Fibroblast of lung (primary cell): ENCODE results near the gene SORCS2. TPM values are rescaled to one million over a fixed set of nuclear protein-coding genes. Genes with fewer than 3 reads are reported as not detected.

Experiments used
- DNase-seq, 2 donors: peaks; one replicate each; pipeline versions ENCODE4 v3.0.0 to v3.0.0-alpha.2; 2010; ENCODE audit warnings: low read depth in 2 of 2
- H2AFZ ChIP-seq: 2 replicates; pipeline ENCODE4 v1.5.1; 2012; ENCODE audit warnings: low read length, control low read depth, inconsistent platforms
- H3K27ac ChIP-seq: 2 replicates; pipeline ENCODE4 v1.5.1; 2011; ENCODE audit warnings: low read length, control low read depth; ENCODE audit not compliant: insufficient read depth
- H3K27me3 ChIP-seq: 2 replicates; pipeline ENCODE4 v1.5.1; 2011; ENCODE audit warnings: mild to moderate bottlenecking, low read length; ENCODE audit not compliant: control insufficient read depth, insufficient read depth
- H3K36me3 ChIP-seq: 2 replicates; pipeline ENCODE4 v1.5.1; 2011; ENCODE audit warnings: low read length; ENCODE audit not compliant: control insufficient read depth, insufficient read depth
- H3K4me1 ChIP-seq: 2 replicates; pipeline ENCODE4 v1.5.1; 2011; ENCODE audit warnings: low read length; ENCODE audit not compliant: control insufficient read depth, insufficient read depth; ENCODE audit errors: extremely low read depth
- H3K4me2 ChIP-seq: 2 replicates; pipeline ENCODE4 v1.5.1; 2011; ENCODE audit warnings: low read length, control low read depth; ENCODE audit not compliant: insufficient read depth; ENCODE audit errors: extremely low read depth
- H3K4me3 ChIP-seq, 4 experiments: fragments of 200-600 bp in 1 of 4; sonication (generic) in 1 of 4; replicated peaks in 1 of 4; 2 replicates each; pipeline ENCODE4 v1.5.1; 2011 to 2016; ENCODE audit warnings: low read length in 4 of 4, low read depth in 3 of 4, mild to moderate bottlenecking in 3 of 4, control low read depth in 2 of 4, inconsistent platforms in 1 of 4, mixed read lengths in 1 of 4; ENCODE audit not compliant: insufficient read depth in 1 of 4; ENCODE audit errors: control extremely low read depth in 1 of 4
- H3K79me2 ChIP-seq: 2 replicates; pipeline ENCODE4 v1.5.1; 2012; ENCODE audit warnings: mild to moderate bottlenecking, low read length, inconsistent platforms; ENCODE audit not compliant: control insufficient read depth, insufficient read depth
- H3K9ac ChIP-seq: 2 replicates; pipeline ENCODE4 v1.5.1; 2011; ENCODE audit warnings: mild to moderate bottlenecking, low read length, control low read depth; ENCODE audit not compliant: insufficient read depth
- H3K9me3 ChIP-seq: 2 replicates; pipeline ENCODE4 v1.5.1; 2012; ENCODE audit warnings: low read depth, low read length; ENCODE audit not compliant: control insufficient read depth, insufficient read depth
- H4K20me1 ChIP-seq: 2 replicates; pipeline ENCODE4 v1.5.1; 2011; ENCODE audit warnings: low read length; ENCODE audit not compliant: control insufficient read depth, insufficient read depth; ENCODE audit errors: extremely low read depth
- CTCF ChIP-seq, 2 donors: IDR thresholded peaks in 1 of 2; conservative IDR thresholded peaks in 1 of 2; 1 replicate in 1 of 2; 2 replicates in 1 of 2; pipeline ENCODE4 v1.5.1; 2011 to 2012; ENCODE audit warnings: low read length in 2 of 2, control low read depth in 1 of 2, inconsistent platforms in 1 of 2, low read depth in 1 of 2, mild to moderate bottlenecking in 1 of 2
- EZH2 ChIP-seq: IDR thresholded peaks from 2 replicates; pipeline ENCODE4 v1.5.1; 2012; ENCODE audit warnings: low read length, control low read depth, mild to moderate bottlenecking; ENCODE audit errors: missing control alignments
- polyA plus RNA-seq, 2 donors: library from polyadenylated mRNA; depleted of rRNA in 1 of 2; stranded (reverse) in 1 of 2; unstranded in 1 of 2; fragments of >200 nt; gene quantifications; 2 replicates each; pipeline ENCODE4 v1.2.1, GENCODE V29; 2011 to 2012; ENCODE audit warnings: missing spikeins in 1 of 2
- total RNA-seq: library from RNA; depleted of rRNA; stranded (reverse); fragments of >200 nt; gene quantifications from 2 replicates; pipeline ENCODE4 v1.2.1, GENCODE V29; 2014

Gene SORCS2
- total and polyA plus RNA-seq, 2 donors (not counting 1 experiment from before 2014, with no cell fraction given) = 0.17 to 0.41 TPM

DNA sequence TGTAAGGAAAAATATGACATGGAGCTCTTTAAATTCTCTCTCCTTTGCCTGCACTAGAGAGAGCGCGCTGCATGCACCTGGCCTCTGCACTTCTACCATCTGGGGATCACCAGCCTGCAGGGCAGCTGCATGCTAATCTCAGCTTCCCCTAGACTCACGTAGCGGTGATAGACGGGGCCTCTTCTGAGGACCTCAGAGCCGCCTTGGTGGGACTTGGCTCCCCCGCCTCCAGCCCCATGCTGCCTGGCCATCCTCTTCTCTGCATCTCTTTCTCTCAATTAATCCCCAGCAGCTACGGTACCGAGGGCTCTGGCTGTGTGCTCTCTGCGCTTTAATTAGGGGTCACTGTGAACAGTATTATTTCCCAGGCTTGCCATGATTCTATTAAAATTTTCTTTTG, 295.2 kb downstream of the SORCS2 start:
- no peak overlapping the region for H2AFZ ChIP-seq
- no peaks in the 10 kb centered on the region for H3K9me3 ChIP-seq
- no peak for DNase-seq
- H4K20me1 ChIP-seq = no peaks in the 10 kb centered on the region
- H3K79me2 ChIP-seq = no peaks in the 10 kb centered on the region
- no peaks in the 10 kb centered on the region for H3K27me3 ChIP-seq
- no peak overlapping the region for H3K4me2 ChIP-seq
- no peak overlapping the region for H3K4me3 ChIP-seq
- TF ChIP-seq CTCF (conservative IDR thresholded peaks at IDR 0.05 in 1 of 2, IDR thresholded peaks at IDR 0.05 in 1 of 2; ENCODE audit: low read depth in 1 of 2, low read length in 2 of 2) (no peak), EZH2 (no peak)
- no peak overlapping the region for H3K9ac ChIP-seq
- H3K27ac ChIP-seq = no peak overlapping the region
- H3K4me1 ChIP-seq = no peaks in the 10 kb centered on the region
- H3K36me3 ChIP-seq = no peaks in the 10 kb centered on the region

DNA sequence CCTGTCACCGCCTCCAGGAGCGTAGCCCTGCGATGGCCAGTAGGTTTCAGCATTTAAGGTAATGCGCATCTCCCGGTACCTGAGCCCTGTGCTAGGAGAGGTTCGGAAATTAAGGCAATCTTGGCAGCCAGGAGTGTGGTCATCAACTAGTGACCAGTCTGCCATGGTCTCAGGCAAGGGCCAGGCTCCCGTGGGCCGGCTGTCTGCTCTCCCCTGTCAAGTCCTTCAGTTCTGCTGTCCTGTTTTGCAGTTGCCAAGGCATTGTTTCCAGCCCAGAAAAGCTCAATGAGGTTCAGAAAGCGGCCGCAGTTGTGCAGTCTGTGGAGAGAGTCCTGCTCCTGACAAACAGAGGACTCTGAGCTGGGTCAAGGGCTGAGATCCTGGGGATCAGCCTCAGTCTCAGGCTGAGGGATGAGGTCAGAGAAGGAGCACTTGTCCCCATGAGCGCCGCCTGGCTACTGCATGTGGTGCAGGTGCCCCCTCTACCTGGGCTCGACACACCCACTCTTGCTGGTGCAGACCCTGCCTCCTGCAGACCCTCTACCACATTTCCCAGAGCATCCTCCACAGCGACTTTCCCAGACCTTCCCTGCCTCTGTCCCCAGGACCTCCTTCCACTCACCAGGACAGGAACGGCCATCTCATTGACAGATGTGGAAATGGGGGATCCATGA, 295.8 kb downstream of the SORCS2 start:
- H3K27me3 ChIP-seq = no peaks in the 10 kb centered on the region
- TF ChIP-seq CTCF (conservative IDR thresholded peaks at IDR 0.05 in 1 of 2, IDR thresholded peaks at IDR 0.05 in 1 of 2; ENCODE audit: low read depth in 1 of 2, low read length in 2 of 2) (no peak), EZH2 (no peak)
- no peak overlapping the region for H3K4me3 ChIP-seq
- no peak overlapping the region for H2AFZ ChIP-seq
- no peak for DNase-seq
- H3K4me1 ChIP-seq = no peaks in the 10 kb centered on the region
- no peaks in the 10 kb centered on the region for H3K36me3 ChIP-seq
- no peaks in the 10 kb centered on the region for H3K79me2 ChIP-seq
- no peak overlapping the region for H3K27ac ChIP-seq
- no peak overlapping the region for H3K9ac ChIP-seq
- H3K9me3 ChIP-seq = no peaks in the 10 kb centered on the region
- no peaks in the 10 kb centered on the region for H4K20me1 ChIP-seq
- no peak overlapping the region for H3K4me2 ChIP-seq

DNA sequence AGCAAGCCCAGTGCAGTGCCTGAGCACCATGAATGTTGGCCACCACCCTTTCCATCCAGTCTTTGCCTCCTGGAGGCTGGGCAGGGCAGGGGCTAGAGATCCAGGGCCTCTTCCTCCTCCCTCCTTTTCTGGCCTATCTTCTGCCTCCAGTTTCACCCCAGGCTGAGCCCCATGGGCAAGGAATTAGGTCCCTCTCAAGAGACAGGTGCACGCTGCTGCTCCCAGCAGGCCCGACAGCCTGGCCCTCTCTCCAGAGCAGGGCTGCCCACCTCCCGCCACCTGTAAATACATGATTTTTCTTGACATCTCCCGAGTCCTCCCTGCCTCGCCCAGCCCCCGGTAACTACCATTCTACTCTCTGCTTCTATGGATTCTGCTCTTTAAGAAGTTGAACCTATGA, 299.6 kb downstream of the SORCS2 start:
- Histone ChIP-seq H3K9ac (no peak overlapping the region), H3K79me2 (no peaks in the 10 kb centered on the region), H4K20me1 (no peaks in the 10 kb centered on the region), H3K27ac (no peak overlapping the region), H3K4me1 (no peaks in the 10 kb centered on the region), H3K36me3 (no peaks in the 10 kb centered on the region), H3K4me2 (no peak overlapping the region), H2AFZ (no peak overlapping the region), H3K4me3 (no peak overlapping the region), H3K27me3 (no peaks in the 10 kb centered on the region), H3K9me3 (no peaks in the 10 kb centered on the region)
- TF ChIP-seq CTCF (conservative IDR thresholded peaks at IDR 0.05 in 1 of 2, IDR thresholded peaks at IDR 0.05 in 1 of 2; ENCODE audit: low read depth in 1 of 2, low read length in 2 of 2) = no peak
- TF ChIP-seq EZH2 = no peak
- no peak for DNase-seq
